Stimulated activated CD4-positive, alpha-beta T cell treated with anti-CD3 and anti-CD28 coated beads, Interleukin-1b, Interleukin-23, amount 100 ng/mL, for 48 hours (primary cell): ENCODE data around the gene FGF12.

Experiments used
- DNase-seq: peaks from one replicate; pipeline ENCODE4 v3.0.0-alpha.2; 2020

Gene FGF12

DNA sequence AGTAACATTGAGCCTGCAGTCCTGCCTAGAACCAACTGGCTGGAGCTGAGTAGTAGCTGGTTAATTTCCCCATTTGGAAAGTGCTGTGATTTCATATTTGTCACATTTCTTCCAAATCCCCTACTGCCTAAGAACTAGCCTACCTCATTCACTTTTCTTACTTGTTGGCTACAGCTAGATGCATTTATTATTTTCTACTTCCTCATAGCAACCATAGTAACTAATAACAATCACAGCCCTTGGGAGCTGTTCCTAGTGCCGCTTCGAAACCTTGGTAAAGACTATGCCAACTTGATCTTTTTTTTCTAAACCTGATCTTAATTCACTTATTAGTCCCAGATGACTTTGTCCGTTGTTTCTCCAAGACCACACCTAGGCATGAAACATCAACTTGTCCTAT, 240.3 kb downstream of the FGF12 start:
- no peak for DNase-seq

DNA sequence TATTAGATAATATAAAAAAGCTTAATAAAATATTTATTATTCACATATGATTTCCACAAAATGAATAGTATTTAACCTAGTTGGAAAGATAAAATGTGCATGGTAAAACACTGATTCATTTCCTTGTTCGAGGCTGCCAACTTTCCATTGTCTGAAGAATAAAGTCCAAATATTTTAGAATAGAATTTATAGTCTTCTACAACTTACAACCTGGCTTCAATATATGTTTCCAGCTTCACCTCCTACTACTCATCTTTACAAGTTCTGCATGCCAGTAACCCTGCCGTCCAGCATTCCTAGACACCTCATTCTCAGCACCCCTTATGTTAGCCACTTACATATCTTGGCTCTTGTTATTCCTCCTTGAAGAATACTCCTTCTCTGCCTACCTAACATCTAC, 244.5 kb downstream of the FGF12 start:
- DNase-seq = no peak

DNA sequence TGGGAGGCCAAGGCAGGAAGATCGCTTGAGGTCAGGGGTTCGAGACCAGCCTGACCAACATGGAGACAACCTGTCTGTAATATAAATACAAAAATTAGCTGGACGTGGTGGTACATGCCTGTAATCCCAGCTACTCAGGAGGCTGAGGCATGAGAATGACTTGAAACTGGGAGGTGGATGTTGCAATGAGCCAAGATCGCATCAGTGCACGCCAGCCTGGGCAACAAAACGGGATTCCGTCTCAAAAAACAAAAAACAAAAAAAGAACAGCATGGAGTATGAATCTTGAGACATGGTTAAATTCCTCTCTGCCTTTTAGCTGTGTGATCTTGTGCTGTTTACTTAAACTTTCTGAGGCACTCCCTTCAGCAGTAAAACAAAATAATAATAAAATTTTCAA, 244.9 kb downstream of the FGF12 start:
- DNase-seq = no peak

GRCh38 chr3:192481638-192482037, 245.7 kb downstream of the FGF12 start:
- DNase-seq = no peak

DNA sequence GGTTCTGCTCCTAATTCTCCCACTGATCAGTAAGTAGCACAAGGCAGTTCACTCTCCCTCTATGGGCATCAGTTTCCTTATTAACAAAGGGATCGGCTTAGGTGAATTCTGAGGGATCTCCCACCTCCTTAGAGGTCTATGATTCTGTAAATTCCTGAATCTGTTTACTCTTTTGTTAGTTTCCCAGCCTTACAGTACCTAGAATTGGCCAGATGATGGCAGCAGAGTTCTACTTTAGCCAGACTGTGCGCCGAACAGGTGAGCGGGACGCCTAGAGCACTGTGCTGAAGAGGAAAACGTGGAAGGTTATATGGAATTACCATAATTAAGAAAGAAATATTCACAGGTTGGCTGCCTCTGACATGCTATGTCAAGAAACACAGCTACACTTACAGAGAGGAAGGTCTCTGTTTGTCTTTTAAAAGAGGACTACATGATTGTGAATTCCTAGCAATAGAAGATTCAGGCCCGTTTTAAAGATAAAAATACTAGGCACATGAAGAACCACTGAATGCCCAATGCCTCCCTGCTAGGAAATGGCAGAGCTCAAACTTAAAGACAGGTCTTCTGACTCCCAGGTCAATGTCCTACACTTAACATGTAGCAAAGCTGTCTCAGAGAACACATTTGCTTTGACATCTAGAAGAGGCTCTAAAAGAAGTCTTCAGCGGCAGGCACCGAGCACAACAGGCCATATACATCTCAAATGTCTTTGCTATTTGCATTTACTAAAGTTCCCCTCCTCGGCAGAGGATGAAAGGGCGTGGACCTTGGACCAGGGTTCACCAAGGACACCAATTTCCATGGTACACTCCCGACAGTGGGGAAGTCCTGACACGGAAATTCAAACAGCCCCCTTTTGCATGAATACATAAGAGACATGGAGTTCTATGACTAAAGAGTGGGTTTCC, 259.9 kb downstream of the FGF12 start:
- peak; percentile 39 for DNase-seq

- DNase-seq = no peak
These were observed 278.3 kb downstream of the FGF12 start for GRCh38 chr3:192449036-192449435.

- DNase-seq = no peak
These were observed 281.3 kb downstream of the FGF12 start for GRCh38 chr3:192445770-192446644.

- no peak for DNase-seq
These were observed 282.6 kb downstream of the FGF12 start for GRCh38 chr3:192444791-192445106.

- DNase-seq = peak; percentile 48
These were observed 283.1 kb downstream of the FGF12 start for GRCh38 chr3:192444096-192444790.

DNA sequence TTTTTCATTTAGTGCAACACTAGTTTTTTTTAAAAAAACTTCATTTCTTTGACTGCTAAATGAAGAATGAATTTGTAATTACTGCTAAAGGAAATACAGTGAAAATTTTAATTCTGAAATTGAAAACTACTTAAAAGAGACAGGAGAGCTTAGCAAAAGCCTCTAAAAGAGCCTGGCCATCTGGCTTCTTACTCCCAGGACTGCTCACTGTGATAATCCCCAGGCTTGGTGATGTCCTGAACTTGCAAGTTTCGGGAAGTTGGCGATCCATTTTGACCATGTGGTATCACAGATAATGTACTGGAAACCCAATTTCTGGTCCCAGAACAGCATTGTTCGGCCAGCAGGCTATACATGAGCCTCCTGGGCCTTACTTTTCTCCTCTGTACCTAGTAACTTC, 292.1 kb downstream of the FGF12 start:
- no peak for DNase-seq

DNA sequence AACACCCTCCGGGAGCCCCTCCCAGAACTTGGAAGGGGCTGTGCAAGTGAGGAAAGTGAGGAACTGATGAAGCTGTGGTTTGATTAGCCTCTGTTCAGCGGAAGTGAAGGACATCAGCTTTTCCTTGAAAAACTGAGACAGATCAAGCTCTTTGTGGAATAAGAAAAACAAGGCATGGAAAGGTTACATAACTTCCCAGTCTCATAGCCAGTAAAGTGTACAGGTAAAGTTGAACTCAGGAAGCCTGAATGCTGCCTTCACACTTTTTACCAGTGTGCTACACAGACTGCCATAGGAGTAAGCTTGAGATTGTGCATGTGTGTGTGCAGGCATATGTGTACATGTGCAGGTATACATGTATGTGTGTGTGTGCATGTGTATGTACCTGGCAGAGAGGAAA, 293.2 kb downstream of the FGF12 start:
- no peak for DNase-seq

- DNase-seq = no peak
These were observed 293.6 kb downstream of the FGF12 start for GRCh38 chr3:192433704-192434103.

- DNase-seq = no peak
These were observed 304.4 kb downstream of the FGF12 start for GRCh38 chr3:192422997-192423342.

DNA sequence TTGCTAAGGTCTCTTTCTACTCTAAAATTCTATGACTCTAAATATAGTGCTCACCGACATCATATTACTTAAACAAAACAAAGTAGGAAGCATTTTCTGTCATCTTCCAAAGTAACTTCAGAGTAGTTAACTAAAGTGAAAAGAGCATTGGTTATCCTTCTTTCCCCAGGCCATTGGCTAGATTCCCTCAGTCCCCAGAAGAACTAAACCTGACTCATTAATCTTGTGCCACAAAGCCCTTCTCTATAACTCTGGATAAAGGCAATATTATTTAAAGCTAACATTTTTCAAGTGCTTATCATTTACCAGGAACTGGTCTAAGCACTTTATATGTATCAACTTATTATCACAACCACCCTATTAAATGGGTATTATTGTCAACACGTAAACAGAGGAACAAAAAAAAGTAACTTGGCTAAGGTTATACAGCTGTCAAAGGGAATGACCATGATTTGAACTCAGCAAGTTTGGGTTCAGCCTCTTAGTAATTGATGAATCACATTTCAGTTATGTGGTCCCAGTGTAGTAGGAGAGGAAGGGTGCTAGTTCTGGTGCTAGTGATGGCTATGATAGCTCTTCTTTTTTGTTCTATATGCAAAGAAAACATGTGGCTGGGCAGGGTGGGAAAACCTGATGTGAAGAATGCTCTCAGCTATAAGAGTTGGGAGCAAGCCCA, 304.9 kb downstream of the FGF12 start:
- DNase-seq = no peak

DNA sequence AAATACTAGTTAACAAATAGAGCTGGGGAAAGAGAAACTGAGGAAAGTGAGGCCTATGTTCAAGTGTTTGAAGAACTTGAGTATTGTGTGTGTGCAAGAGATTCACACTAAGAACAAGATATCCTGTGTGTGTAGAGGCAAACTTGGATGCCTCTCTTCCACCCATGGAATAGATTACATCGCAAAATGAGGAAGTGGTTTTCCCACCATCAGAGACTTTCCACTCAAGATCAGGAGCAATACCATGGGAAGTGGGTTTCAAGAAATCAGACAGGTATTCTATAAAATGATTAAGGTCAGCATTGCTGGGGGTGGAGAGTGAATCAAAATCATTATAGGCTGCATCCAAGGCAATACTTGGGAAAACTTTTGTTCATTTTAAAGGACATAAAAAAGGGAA, 308.0 kb downstream of the FGF12 start:
- no peak for DNase-seq

GRCh38 chr3:192417559-192418055, 309.7 kb downstream of the FGF12 start:
- no peak for DNase-seq

DNA sequence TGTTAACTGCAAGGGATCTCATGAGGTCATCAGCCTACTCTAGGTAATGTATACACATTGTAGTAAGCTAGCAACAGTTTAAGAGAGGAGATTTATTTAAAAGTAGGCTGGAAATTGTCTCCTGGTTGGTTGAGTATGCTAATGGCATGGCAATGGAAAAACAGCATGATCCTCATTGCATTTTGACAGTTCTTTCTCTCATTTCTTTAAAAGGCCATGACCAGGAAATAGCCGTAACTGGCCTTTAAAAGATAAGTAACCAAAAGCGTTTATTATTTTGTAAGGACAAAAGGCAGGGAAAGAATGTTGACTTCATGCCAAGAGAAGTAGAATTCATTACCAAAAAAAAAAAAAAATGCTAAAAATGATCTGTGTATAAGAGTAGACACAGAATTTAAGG, 310.3 kb downstream of the FGF12 start:
- DNase-seq = no peak

DNA sequence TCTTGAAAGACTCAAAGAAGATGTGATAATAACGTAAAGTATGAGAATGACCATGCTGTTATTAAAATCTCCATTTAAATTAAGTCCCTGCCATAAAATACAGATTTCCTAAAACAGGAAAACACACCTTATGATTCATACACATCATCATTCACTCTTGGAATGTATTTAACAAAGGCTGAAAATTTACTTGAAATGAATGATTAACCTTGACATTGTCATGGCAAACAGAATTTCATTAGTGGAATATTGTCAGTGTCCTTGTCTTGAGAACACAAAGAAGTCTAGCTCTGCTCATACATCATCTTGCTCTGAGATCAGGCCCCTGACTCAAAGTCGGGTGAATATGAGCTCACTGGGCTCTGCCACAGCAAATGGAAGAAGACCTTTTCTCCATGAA, 313.9 kb downstream of the FGF12 start:
- DNase-seq = no peak

GRCh38 chr3:192410684-192410960, 316.7 kb downstream of the FGF12 start:
- DNase-seq = no peak

DNA sequence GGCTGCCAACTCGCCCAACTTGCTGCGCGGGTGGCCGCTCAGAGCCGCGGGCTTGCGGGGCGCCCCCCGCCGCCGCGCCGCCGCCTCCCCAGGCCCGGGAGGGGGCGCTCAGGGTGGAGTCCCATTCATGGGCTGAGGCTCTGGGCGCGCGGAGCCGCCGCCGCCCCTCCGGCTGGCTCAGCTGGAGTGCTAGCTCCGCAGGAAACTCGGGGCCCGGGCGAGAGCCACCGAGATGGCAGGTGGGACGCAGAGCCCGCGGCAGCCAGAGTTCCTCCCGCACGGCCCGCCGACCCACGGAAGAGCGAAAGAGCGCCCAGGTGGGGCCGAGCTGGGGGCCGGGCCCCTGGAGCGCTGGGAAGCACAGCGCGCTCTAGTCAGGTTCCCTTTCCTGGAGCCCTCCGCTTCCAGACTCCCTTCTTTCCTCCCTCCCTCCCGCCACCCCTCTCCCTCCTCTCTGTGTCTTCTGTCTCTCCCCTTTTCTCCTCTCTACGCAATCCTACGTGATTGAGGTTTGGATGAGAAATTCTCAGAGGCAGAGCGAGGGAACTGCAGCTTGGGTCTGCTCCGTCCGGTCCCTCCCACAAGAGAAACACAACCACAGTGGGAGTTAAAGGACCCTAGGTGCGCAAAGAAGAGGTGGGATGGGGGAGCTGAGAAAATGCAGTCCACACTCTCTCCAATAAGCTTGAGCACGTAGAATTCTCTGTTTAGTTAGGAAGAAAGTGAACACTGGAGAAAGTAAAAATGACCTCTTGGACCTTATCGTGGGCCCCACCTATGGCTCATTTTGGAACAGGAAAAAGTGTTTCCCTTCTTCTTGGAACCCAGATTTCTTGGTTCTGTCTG, 317.3 kb downstream of the FGF12 start:
- no peak for DNase-seq

DNA sequence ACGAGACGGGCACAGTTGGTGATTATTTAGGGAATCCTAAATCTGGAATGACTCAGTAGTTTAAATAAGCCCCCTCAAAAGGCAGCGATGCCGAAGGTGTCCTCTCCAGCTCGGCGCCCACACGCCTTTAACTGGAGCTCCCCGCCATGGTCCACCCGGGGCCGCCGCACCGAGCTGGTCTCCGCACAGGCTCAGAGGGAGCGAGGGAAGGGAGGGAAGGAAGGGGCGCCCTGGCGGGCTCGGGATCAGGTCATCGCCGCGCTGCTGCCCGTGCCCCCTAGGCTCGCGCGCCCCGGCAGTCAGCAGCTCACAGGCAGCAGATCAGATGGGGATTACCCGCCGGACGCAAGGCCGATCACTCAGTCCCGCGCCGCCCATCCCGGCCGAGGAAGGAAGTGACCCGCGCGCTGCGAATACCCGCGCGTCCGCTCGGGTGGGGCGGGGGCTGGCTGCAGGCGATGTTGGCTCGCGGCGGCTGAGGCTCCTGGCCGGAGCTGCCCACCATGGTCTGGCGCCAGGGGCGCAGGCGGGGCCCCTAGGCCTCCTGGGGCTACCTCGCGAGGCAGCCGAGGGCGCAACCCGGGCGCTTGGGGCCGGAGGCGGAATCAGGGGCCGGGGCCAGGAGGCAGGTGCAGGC, 318.0 kb downstream of the FGF12 start:
- no peak for DNase-seq
